A549 (cell line): ENCODE data around the gene MAFF. TPM values are rescaled to one million over a fixed set of nuclear protein-coding genes. Genes with fewer than 3 reads are reported as not detected.

Source experiments
- ATAC-seq, 2 experiments: fragments of 200-7000 bp in 1 of 2; fragments of >200 bp in 1 of 2; cut with Nextera tagmentation in 1 of 2; cut with Tn5 transposase in 1 of 2; 3 replicates each; pipeline versions ENCODE4 v1.8.0 to v1.9.1; 2018 to 2020; ENCODE audit warnings: mild to moderate bottlenecking in 1 of 2, moderate library complexity in 1 of 2
- CTCF ChIA-PET: fragments of 300-600 bp; sonication (Branson Sonifier 250); formaldehyde crosslinking; extraction: SDS; loops from one replicate; lab custom pipeline; 2021; ENCODE audit warnings: antibody characterized with exemption, inconsistent platforms; lab: Yijun Ruan, JAX
- POLR2A ChIA-PET: fragments of 350-600 bp; formaldehyde crosslinking; extraction: SDS; loops from one replicate; lab custom pipeline; 2021; ENCODE audit warnings: antibody characterized with exemption, inconsistent platforms; lab: Yijun Ruan, JAX
- DNase-seq, 2 experiments: peaks; one replicate each; pipeline versions ENCODE4 v3.0.0 to v3.0.0-alpha.2; 2011 to 2016; ENCODE audit warnings: low read depth in 1 of 2, low spot score in 1 of 2
- FAIRE-seq: peaks from 2 replicates; lab custom pipeline; 2011; peaks lifted over from hg19 to GRCh38; lab: Jason Lieb, UNC
- H3K27ac ChIP-seq, 2 experiments: fragments of >200 bp; sonication (Bioruptor Twin); formaldehyde crosslinking; 3 replicates each; pipeline ENCODE4 v1.5.1; 2016 to 2017
- H3K4me1 ChIP-seq: fragments of >200 bp; sonication (Bioruptor Twin); formaldehyde crosslinking; 3 replicates; pipeline ENCODE4 v1.6.1; 2016
- H3K4me2 ChIP-seq: fragments of >200 bp; sonication (Bioruptor Twin); formaldehyde crosslinking; 3 replicates; pipeline ENCODE4 v1.6.1; 2016
- H3K4me3 ChIP-seq: fragments of >200 bp; sonication (Bioruptor Twin); formaldehyde crosslinking; 3 replicates; pipeline ENCODE4 v1.5.1; 2016
- H3K9me3 ChIP-seq: fragments of >200 bp; sonication (Bioruptor Twin); formaldehyde crosslinking; 3 replicates; pipeline ENCODE4 v1.6.1; 2016
- EHF ChIP-seq: fragments of 250-450 bp; sonication (Bioruptor Pico); IDR thresholded peaks from 2 replicates; pipeline ENCODE4 v1.5.0; 2020; ENCODE audit warnings: mild to moderate bottlenecking
- EP300 ChIP-seq, 2 experiments: fragments of >200 bp; sonication (Bioruptor Twin); formaldehyde crosslinking; IDR thresholded peaks; 2 replicates in 1 of 2; 3 replicates in 1 of 2; pipeline ENCODE4 v1.6.1; 2016 to 2017
- FOSB ChIP-seq: fragments of 250-450 bp; sonication (Bioruptor Pico); IDR thresholded peaks from 2 replicates; pipeline ENCODE4 v1.5.0; 2020; ENCODE audit warnings: mild to moderate bottlenecking, moderate library complexity
- HDAC2 ChIP-seq: fragments of 200-600 bp; sonication (generic); IDR thresholded peaks from 2 replicates; pipeline ENCODE4 v1.6.1; 2016
- JUN ChIP-seq, 2 experiments: fragments of >200 bp; sonication (Bioruptor Twin); formaldehyde crosslinking; IDR thresholded peaks; 2 replicates in 1 of 2; 3 replicates in 1 of 2; pipeline ENCODE4 v1.6.1; 2016 to 2017
- KDM1A ChIP-seq: fragments of 200-600 bp; sonication (generic); IDR thresholded peaks from 2 replicates; pipeline ENCODE4 v1.6.1; 2016; ENCODE audit warnings: low read depth, mild to moderate bottlenecking
- MAZ ChIP-seq: fragments of 150-350 bp; IDR thresholded peaks from 2 replicates; pipeline ENCODE4 v1.6.1; 2014; ENCODE audit warnings: antibody characterized with exemption, low read depth, low read length, borderline replicate concordance
- MYC ChIP-seq: IDR thresholded peaks from 2 replicates; pipeline ENCODE4 v1.6.1; 2012; ENCODE audit warnings: mild to moderate bottlenecking, inconsistent platforms, low read length, improper control_type of control experiment, borderline replicate concordance
- NPAS2 ChIP-seq: fragments of 250-450 bp; sonication (Bioruptor Pico); IDR thresholded peaks from 2 replicates; pipeline ENCODE4 v1.8.0; 2022; ENCODE audit warnings: mild to moderate bottlenecking, moderate library complexity, borderline replicate concordance
- SMC3 ChIP-seq: fragments of >200 bp; sonication (Bioruptor Twin); formaldehyde crosslinking; IDR thresholded peaks from 3 replicates; pipeline ENCODE4 v1.6.1; 2018; ENCODE audit warnings: inconsistent platforms
- TFCP2L1 ChIP-seq: fragments of 250-450 bp; sonication (Bioruptor Pico); IDR thresholded peaks from 2 replicates; pipeline ENCODE4 v1.5.0; 2021; ENCODE audit warnings: mild to moderate bottlenecking
- ZFP36 ChIP-seq: fragments of 450-650 bp; IDR thresholded peaks from 2 replicates; pipeline ENCODE4 v1.6.1; 2014; ENCODE audit warnings: borderline replicate concordance; ENCODE audit not compliant: partially characterized antibody
- WGBS: methylation state at CpG from one replicate; pipeline ENCODE4 v1.1.6; 2017; ENCODE audit errors: missing lambda C conversion rate; 5-methylcytosine and 5-hydroxymethylcytosine counted together
- polyA plus RNA-seq, 4 experiments: library from polyadenylated mRNA; depleted of rRNA in 3 of 4; stranded (reverse); fragments of >200 nt; fragmentation: RNase III in 1 of 4; extraction: RNeasy Plus Mini Kit Qiagen cat#74134 plus additional on column Dnase treatment in 1 of 4; gene quantifications; 2 replicates in 3 of 4; 3 replicates in 1 of 4; pipeline ENCODE4 v1.2.3, GENCODE V29; 2011 to 2017
- TF ChIP-seq, protein P1 (sequence below): fragments of 250-450 bp; sonication (Bioruptor Pico); IDR thresholded peaks from 2 replicates; pipeline ENCODE4 v1.5.0; 2020; ENCODE audit warnings: low read depth, mild to moderate bottlenecking, moderate library complexity
- TF ChIP-seq, protein P2 (sequence below): fragments of 450-650 bp; IDR thresholded peaks from 2 replicates; pipeline ENCODE4 v1.6.1; 2014; ENCODE audit warnings: antibody characterized with exemption
- TF ChIP-seq, protein P3 (sequence below): fragments of >200 bp; sonication (Bioruptor Twin); formaldehyde crosslinking; IDR thresholded peaks from 3 replicates; pipeline ENCODE4 v1.5.1; 2016

The MAFF gene
- polyA plus RNA-seq, 2 of the 4 experiments (the other 2 are of a cell fraction), result 3.2 to 4.0 TPM

DNA sequence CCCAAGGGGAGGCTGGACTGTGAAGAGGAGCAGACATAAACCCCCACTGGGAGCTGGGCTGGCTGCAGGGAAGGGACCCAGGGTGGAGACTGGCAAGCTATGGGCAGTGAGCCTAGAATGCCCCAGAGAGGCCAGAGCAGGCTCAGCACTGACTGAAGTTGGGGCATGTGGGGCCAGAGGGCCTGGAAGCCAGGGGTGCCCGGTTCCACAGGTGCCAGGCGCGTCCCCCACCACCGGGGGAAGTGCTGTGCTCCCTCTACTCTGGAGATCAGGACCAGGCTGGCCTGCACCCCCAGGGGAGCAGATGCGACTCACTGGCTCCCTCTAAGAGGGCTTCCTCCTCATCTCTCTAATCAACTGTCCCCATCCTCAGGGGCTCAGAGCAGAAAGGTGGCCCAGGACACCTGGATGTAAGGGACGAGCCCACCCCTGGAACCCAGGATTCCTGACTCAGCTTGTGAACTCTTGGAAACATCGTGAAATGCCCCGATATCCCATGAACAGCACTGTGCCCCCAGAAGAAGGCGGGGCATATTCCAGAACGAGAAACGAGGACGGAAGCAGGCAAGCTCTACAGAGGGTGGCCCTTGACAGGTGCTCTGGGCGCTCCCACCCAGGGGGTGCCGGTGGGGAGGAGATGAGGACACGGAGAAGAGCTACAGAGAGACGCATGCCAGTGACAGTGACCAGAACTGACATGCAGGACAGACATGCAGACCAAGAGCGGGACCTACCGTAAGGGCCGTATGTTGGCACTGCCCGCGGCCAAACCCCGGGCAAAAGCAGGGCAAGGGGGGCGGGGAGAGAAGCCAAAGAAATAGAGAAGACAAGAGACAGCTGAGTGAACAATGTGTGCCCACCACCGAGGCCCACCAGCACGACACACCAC, 20.4 kb downstream of the MAFF start:
- FAIRE-seq, result no peak
- no peak for DNase-seq
- Histone ChIP-seq H3K27ac (peak overlapping the region; percentile 54 to 61; a peak in 4 of 6 replicates), H3K4me2 (no peak overlapping the region; the same call in 2 of the 3 replicates), H3K9me3 (no peaks in the 10 kb centered on the region), H3K4me1 (peaks cover 60% of the 10 kb centered on the region), H3K4me3 (no peak overlapping the region)
- ChIA-PET CTCF (interaction anchor here (0.6 to 0.9 kb wide), 3 partner anchors 27 to 108 kb away, joined by 3 read pairs; no protein-coding TSS in a partner anchor), POLR2A (no interaction called here)
- TF ChIP-seq KDM1A, result no peak
- TF ChIP-seq, protein P1, sequence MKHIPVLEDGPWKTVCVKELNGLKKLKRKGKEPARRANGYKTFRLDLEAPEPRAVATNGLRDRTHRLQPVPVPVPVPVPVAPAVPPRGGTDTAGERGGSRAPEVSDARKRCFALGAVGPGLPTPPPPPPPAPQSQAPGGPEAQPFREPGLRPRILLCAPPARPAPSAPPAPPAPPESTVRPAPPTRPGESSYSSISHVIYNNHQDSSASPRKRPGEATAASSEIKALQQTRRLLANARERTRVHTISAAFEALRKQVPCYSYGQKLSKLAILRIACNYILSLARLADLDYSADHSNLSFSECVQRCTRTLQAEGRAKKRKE, result no peak
- no peak for TF ChIP-seq JUN (IDR thresholded peaks at IDR 0.05)
- no peak for TF ChIP-seq MYC
- 84% methylated on average over 21 of the region's 25 CpGs for WGBS
- ATAC-seq, result no peak

DNA sequence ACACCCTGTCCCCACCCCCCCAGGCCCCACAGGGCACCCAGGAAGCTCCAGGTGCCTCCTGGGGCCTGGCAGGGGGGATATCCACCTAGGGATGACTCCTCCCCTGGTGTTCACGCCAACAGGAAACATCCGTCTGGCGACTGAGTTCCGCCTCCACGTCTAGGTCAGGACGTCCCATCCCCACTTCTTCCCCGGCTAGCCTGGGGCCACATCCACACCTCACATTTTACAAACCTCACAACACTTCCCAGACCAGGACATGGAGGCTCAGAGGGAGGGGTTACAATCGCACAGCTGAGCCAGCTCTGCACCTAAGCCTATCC, 21.0 kb downstream of the MAFF start:
- ATAC-seq (no peak), DNase-seq (no peak), FAIRE-seq (no peak)
- TF ChIP-seq HDAC2 (no peak), TFCP2L1 (CRISPR knock-in tag) (no peak), JUN (IDR thresholded peaks at IDR 0.05) (no peak), EHF (no peak), NPAS2 (CRISPR knock-in tag) (no peak), MAZ (no peak), ZFP36 (no peak)
- TF ChIP-seq, protein P2, sequence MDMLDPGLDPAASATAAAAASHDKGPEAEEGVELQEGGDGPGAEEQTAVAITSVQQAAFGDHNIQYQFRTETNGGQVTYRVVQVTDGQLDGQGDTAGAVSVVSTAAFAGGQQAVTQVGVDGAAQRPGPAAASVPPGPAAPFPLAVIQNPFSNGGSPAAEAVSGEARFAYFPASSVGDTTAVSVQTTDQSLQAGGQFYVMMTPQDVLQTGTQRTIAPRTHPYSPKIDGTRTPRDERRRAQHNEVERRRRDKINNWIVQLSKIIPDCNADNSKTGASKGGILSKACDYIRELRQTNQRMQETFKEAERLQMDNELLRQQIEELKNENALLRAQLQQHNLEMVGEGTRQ, result no peak
- POLR2A ChIA-PET, result no interaction called here
- Histone ChIP-seq H3K4me3 (no peak overlapping the region), H3K27ac (peak overlapping the region; percentile 54 to 61; a peak in 4 of 6 replicates), H3K9me3 (no peaks in the 10 kb centered on the region), H3K4me1 (peaks cover 64% of the 10 kb centered on the region), H3K4me2 (peak overlapping the region; percentile 25; the same call in 1 of the 3 replicates)
- CTCF ChIA-PET, result interaction anchor here (0.6 to 1.1 kb wide), 3 partner anchors 78 to 123 kb away, joined by 3 to 4 read pairs (median 3); no protein-coding TSS in a partner anchor
- WGBS, result 48% methylated on average over 7 of the region's 8 CpGs

DNA sequence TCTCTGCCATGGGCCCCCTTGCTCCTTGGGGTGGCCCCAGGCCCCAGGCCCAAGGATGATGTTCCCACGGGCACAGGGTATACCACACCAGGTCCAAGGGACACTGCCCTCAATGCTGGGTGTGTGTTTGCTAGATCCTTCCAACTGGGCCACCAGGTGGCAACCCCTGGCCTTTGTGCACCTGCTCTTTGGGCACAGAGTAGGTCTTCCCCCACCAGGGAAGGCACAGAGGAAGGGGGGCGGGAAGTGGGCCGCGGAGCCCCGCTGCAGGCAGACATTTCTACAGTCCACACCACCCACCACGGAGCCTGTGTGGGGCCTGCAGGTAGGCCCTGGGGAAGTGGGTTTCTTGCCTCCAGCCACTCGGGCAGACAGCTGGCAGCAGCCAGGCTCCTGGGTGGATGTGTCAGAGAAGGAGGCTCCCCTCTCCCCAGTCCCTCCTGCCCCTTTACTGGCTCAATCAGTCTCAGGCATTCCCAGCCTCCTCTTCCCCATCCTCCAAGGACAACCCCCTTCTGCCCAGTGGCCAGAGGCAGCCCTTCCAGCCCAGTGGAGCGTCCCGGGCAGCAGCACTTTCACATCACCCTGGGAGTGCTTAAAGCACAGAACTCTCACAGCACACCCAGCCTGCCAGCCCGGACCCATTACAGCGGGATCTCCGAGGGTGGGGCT, 21.6 kb downstream of the MAFF start:
- 68% methylated on average over 4 of the region's 12 CpGs for WGBS
- TF ChIP-seq SMC3, result 0 out of 3 replicates have a peak, but pooled peaks have one; percentile 24
- TF ChIP-seq FOSB (CRISPR knock-in tag), result no peak
- TF ChIP-seq EP300 (IDR thresholded peaks at IDR 0.05), result no peak
- TF ChIP-seq, protein P3, sequence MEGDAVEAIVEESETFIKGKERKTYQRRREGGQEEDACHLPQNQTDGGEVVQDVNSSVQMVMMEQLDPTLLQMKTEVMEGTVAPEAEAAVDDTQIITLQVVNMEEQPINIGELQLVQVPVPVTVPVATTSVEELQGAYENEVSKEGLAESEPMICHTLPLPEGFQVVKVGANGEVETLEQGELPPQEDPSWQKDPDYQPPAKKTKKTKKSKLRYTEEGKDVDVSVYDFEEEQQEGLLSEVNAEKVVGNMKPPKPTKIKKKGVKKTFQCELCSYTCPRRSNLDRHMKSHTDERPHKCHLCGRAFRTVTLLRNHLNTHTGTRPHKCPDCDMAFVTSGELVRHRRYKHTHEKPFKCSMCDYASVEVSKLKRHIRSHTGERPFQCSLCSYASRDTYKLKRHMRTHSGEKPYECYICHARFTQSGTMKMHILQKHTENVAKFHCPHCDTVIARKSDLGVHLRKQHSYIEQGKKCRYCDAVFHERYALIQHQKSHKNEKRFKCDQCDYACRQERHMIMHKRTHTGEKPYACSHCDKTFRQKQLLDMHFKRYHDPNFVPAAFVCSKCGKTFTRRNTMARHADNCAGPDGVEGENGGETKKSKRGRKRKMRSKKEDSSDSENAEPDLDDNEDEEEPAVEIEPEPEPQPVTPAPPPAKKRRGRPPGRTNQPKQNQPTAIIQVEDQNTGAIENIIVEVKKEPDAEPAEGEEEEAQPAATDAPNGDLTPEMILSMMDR, result peak; percentile 17; the same call in 1 of the 3 replicates
- ChIA-PET POLR2A (interaction anchor here (0.6 kb wide), 1 partner anchor 16 kb away, joined by 5 read pairs; no protein-coding TSS in a partner anchor), CTCF (interaction anchor here (0.6 to 1.1 kb wide), 2 partner anchors 78 to 124 kb away, joined by 3 to 4 read pairs; no protein-coding TSS in a partner anchor)
- Histone ChIP-seq H3K27ac (peak overlapping the region; percentile 54 to 61; a peak in 4 of 6 replicates), H3K4me2 (peak overlapping the region; percentile 25; the same call in 1 of the 3 replicates), H3K4me1 (peaks cover 64% of the 10 kb centered on the region), H3K4me3 (no peak overlapping the region), H3K9me3 (no peaks in the 10 kb centered on the region)
- ATAC-seq (peak in 1 of 2 experiments; percentile 17; a peak in 1 of 6 replicates), FAIRE-seq (no peak), DNase-seq (no peak)
